Colonic mucosa (tissue), 4 donors: ENCODE measurements around the gene EML1. TPM values are rescaled to one million over a fixed set of nuclear protein-coding genes. Genes with fewer than 3 reads are reported as not detected.

Experiments used
- DNase-seq: peaks from one replicate; pipeline ENCODE4 v3.0.0-alpha.2; 2020
- H3K27ac ChIP-seq: fragments of 200-600 bp; one replicate; pipeline ENCODE4 v1.8.0; 2021
- H3K27me3 ChIP-seq: fragments of 200-600 bp; one replicate; pipeline ENCODE4 v1.8.0; 2021
- H3K36me3 ChIP-seq: fragments of 200-600 bp; one replicate; pipeline ENCODE4 v1.8.0; 2021
- H3K4me1 ChIP-seq: fragments of 200-600 bp; one replicate; pipeline ENCODE4 v1.8.0; 2021; ENCODE audit warnings: mild to moderate bottlenecking
- H3K4me3 ChIP-seq: fragments of 200-600 bp; one replicate; pipeline ENCODE4 v1.8.0; 2021
- H3K9ac ChIP-seq, 2 donors: one replicate each; pipeline ENCODE4 v1.7.0; 2013; ENCODE audit warnings: control low read depth in 2 of 2, low read depth in 2 of 2, low read length in 2 of 2
- H3K9me3 ChIP-seq: fragments of 200-600 bp; one replicate; pipeline ENCODE4 v1.8.0; 2021
- CTCF ChIP-seq: fragments of 200-600 bp; IDR thresholded peaks from one replicate; pipeline ENCODE4 v1.8.0; 2022; ENCODE audit warnings: antibody characterized with exemption, mild to moderate bottlenecking
- intact Hi-C: fragments of 100-400 bp; cut with DNase I; formaldehyde crosslinking; loops from one replicate; pipeline ENCODE4 v1.14.1; 2022
- total RNA-seq, 2 donors: library from RNA; stranded (reverse); fragmentation: NEBNext Ultra II Directional in 1 of 2; extraction: Animal tissue kit (Norgen Biotek cat#: 25700) in 1 of 2; gene quantifications; one replicate each; pipeline ENCODE4 v1.2.1, GENCODE V29; 2021
- donor health status: healthy.
- donor health status: DM: no; HTN: no; CAD: no.
- donor health status: DM: no; HTN: no; CAD: no.

Gene EML1
- total RNA-seq, 2 donors from 2014 or later: 3.6 to 14.2 TPM

- intact Hi-C loops: loop anchor here (2.0 to 10.0 kb wide), 2 partner anchors 153 to 369 kb away; no protein-coding TSS in a partner anchor
- Histone ChIP-seq H3K36me3 (no peaks in the 10 kb centered on the region), H3K9me3 (no peaks in the 10 kb centered on the region), H3K27ac (no peak overlapping the region), H3K4me3 (no peak overlapping the region), H3K27me3 (no peaks in the 10 kb centered on the region), H3K9ac (no peak overlapping the region), H3K4me1 (no peaks in the 10 kb centered on the region)
- no peak for TF ChIP-seq CTCF
- DNase-seq: no peak
These were observed 90.8 kb downstream of the EML1 start for GRCh38 chr14:99883866-99884650.

GRCh38 chr14:99884834-99885648 lies 91.8 kb downstream of the EML1 start:
- intact Hi-C loops: loop anchor here (2.0 to 10.0 kb wide), 3 partner anchors 154 to 370 kb away; partner anchors contain the start of gene CYP46A1
- H3K27me3 ChIP-seq: no peaks in the 10 kb centered on the region
- no peaks in the 10 kb centered on the region for H3K36me3 ChIP-seq
- H3K4me1 ChIP-seq: no peaks in the 10 kb centered on the region
- no peaks in the 10 kb centered on the region for H3K9me3 ChIP-seq
- no peak overlapping the region for H3K4me3 ChIP-seq
- no peak overlapping the region for H3K9ac ChIP-seq
- peak; percentile 70 for TF ChIP-seq CTCF
- no peak overlapping the region for H3K27ac ChIP-seq
- no peak for DNase-seq

- no peaks in the 10 kb centered on the region for H3K4me1 ChIP-seq
- TF ChIP-seq CTCF: no peak
- H3K27me3 ChIP-seq: no peaks in the 10 kb centered on the region
- intact Hi-C loops: loop anchor here (2.0 to 10.0 kb wide), 3 partner anchors 155 to 371 kb away; partner anchors contain the start of gene CYP46A1
- H3K4me3 ChIP-seq: no peak overlapping the region
- H3K9me3 ChIP-seq: no peaks in the 10 kb centered on the region
- no peak for DNase-seq
- H3K9ac ChIP-seq: no peak overlapping the region
- no peaks in the 10 kb centered on the region for H3K36me3 ChIP-seq
- H3K27ac ChIP-seq: no peak overlapping the region
These were observed 92.4 kb downstream of the EML1 start for GRCh38 chr14:99885649-99885958.

- no peak overlapping the region for H3K9ac ChIP-seq
- intact Hi-C loops: loop anchor here (5.0 to 10.0 kb wide), 2 partner anchors 205 to 373 kb away; partner anchors contain the start of gene CYP46A1
- no peak for DNase-seq
These were observed 94.2 kb downstream of the EML1 start for GRCh38 chr14:99887407-99887806.

More at GRCh38 chr14:99887407-99887806, 94.2 kb downstream of the EML1 start:
- no peaks in the 10 kb centered on the region for H3K36me3 ChIP-seq
- no peak overlapping the region for H3K4me3 ChIP-seq
- no peak overlapping the region for H3K27ac ChIP-seq
- H3K27me3 ChIP-seq: no peaks in the 10 kb centered on the region
- TF ChIP-seq CTCF: no peak
- H3K9me3 ChIP-seq: no peaks in the 10 kb centered on the region
- no peaks in the 10 kb centered on the region for H3K4me1 ChIP-seq
